Endothelial cell of umbilical vein (primary cell): ENCODE results near the gene PPME1. TPM values are rescaled to one million over a fixed set of nuclear protein-coding genes. Genes with fewer than 3 reads are reported as not detected.

Experiments
- BruUV-seq: library from RNA; stranded (reverse); fragments of 400-500 nt; replicated peaks from 2 replicates; lab custom pipeline; 2021; lab: Mats Ljungman, UMichigan
- CTCF ChIA-PET: fragments of 300-600, 350-600 bp; sonication (Branson Sonifier 250); formaldehyde crosslinking; loops from one replicate; lab custom pipeline; 2021; ENCODE audit warnings: antibody characterized with exemption, inconsistent platforms; lab: Charles Lee
- POLR2A ChIA-PET: fragments of 300-600, 350-600 bp; sonication (Branson Sonifier 250); formaldehyde crosslinking; loops from one replicate; lab custom pipeline; 2021; ENCODE audit warnings: antibody characterized with exemption, inconsistent platforms; lab: Charles Lee
- DNase-seq: peaks from one replicate; pipeline ENCODE4 v3.0.0-alpha.2; 2011; ENCODE audit warnings: low read depth, low spot score
- FAIRE-seq: peaks from 2 replicates; lab custom pipeline; 2011; peaks lifted over from hg19 to GRCh38; lab: Jason Lieb, UNC
- H2AFZ ChIP-seq: 2 replicates; pipeline ENCODE4 v1.6.0; 2012; ENCODE audit warnings: low read depth, low read length, control low read depth, inconsistent platforms
- H3K27ac ChIP-seq: 2 replicates; pipeline ENCODE4 v1.5.1; 2011; ENCODE audit warnings: low read depth, mild to moderate bottlenecking, control low read depth, low read length, moderate library complexity; ENCODE audit not compliant: insufficient read depth
- H3K27me3 ChIP-seq, 2 experiments: 2 replicates each; pipeline versions ENCODE4 v1.6.0 to v1.6.1; 2011; ENCODE audit warnings: low read length in 2 of 2, mixed read lengths in 1 of 2; ENCODE audit not compliant: control insufficient read depth in 2 of 2, insufficient read depth in 2 of 2
- H3K36me3 ChIP-seq, 2 experiments: 2 replicates in 1 of 2; 3 replicates in 1 of 2; pipeline ENCODE4 v1.5.1; 2011; ENCODE audit warnings: low read length in 2 of 2, mild to moderate bottlenecking in 1 of 2, moderate library complexity in 1 of 2; ENCODE audit not compliant: control insufficient read depth in 2 of 2, insufficient read depth in 2 of 2; ENCODE audit errors: extremely low read depth in 1 of 2
- H3K4me1 ChIP-seq: 3 replicates; pipeline ENCODE4 v1.5.1; 2011; ENCODE audit warnings: mild to moderate bottlenecking, low read length; ENCODE audit not compliant: control insufficient read depth, insufficient read depth; ENCODE audit errors: extremely low read depth
- H3K4me2 ChIP-seq: 2 replicates; pipeline ENCODE4 v1.6.1; 2011; ENCODE audit warnings: low read length, control low read depth, mixed read lengths; ENCODE audit not compliant: insufficient read depth
- H3K4me3 ChIP-seq, 3 experiments: fragments of 200-600 bp in 1 of 3; sonication (generic), shearing (Covaris generic) in 1 of 3; replicated peaks in 1 of 3; 2 replicates each; pipeline ENCODE4 v1.5.1; 2011 to 2016; ENCODE audit warnings: control low read depth in 3 of 3, low read length in 3 of 3, mild to moderate bottlenecking in 2 of 3, inconsistent platforms in 1 of 3, low read depth in 1 of 3, moderate library complexity in 1 of 3; ENCODE audit not compliant: insufficient read depth in 1 of 3
- H3K79me2 ChIP-seq: 2 replicates; pipeline ENCODE4 v1.6.0; 2012; ENCODE audit warnings: low read length, inconsistent platforms; ENCODE audit not compliant: control insufficient read depth, insufficient read depth
- H3K9ac ChIP-seq: replicated peaks from 2 replicates; pipeline ENCODE3; 2011; ENCODE audit warnings: low read length, control low read depth; ENCODE audit not compliant: insufficient read depth; ENCODE audit errors: extremely low read depth
- H3K9me1 ChIP-seq: replicated peaks from 3 replicates; pipeline ENCODE4 v1.6.0; 2011; ENCODE audit warnings: mild to moderate bottlenecking, low read length; ENCODE audit not compliant: control insufficient read depth, insufficient read depth; ENCODE audit errors: extremely low read depth
- H3K9me3 ChIP-seq: replicated peaks from 2 replicates; pipeline ENCODE4 v1.5.1; 2012; ENCODE audit warnings: low read length, inconsistent platforms; ENCODE audit not compliant: control insufficient read depth, insufficient read depth
- H4K20me1 ChIP-seq: replicated peaks from 2 replicates; pipeline ENCODE3; 2011; ENCODE audit warnings: mild to moderate bottlenecking, low read length; ENCODE audit not compliant: control insufficient read depth, insufficient read depth; ENCODE audit errors: extremely low read depth
- EZH2 ChIP-seq: IDR thresholded peaks from 2 replicates; pipeline ENCODE4 v1.6.1; 2012; ENCODE audit warnings: borderline replicate concordance, low read depth, mild to moderate bottlenecking, moderate library complexity, low read length, inconsistent platforms; ENCODE audit not compliant: severe bottlenecking
- FOS ChIP-seq: IDR thresholded peaks from 2 replicates; pipeline ENCODE4 v1.6.1; 2011; ENCODE audit warnings: mild to moderate bottlenecking, low read length, moderate library complexity, borderline replicate concordance; ENCODE audit not compliant: insufficient read depth
- GATA2 ChIP-seq: IDR thresholded peaks from 2 replicates; pipeline ENCODE4 v1.7.0; 2011; ENCODE audit warnings: low read depth, mild to moderate bottlenecking, moderate library complexity, mixed read lengths, low read length; ENCODE audit not compliant: insufficient read length, insufficient read depth
- JUN ChIP-seq: IDR thresholded peaks from 2 replicates; pipeline ENCODE4 v1.6.1; 2011; ENCODE audit warnings: borderline replicate concordance, low read depth; ENCODE audit not compliant: insufficient read length, insufficient read depth
- MAX ChIP-seq: IDR thresholded peaks from 2 replicates; pipeline ENCODE4 v1.6.1; 2011; ENCODE audit not compliant: insufficient read depth, insufficient read length
- MYC ChIP-seq: IDR thresholded peaks from one replicate; pipeline ENCODE4 v1.6.1; 2011; ENCODE audit warnings: mild to moderate bottlenecking, low read depth, low read length
- POLR2A ChIP-seq: IDR thresholded peaks from 2 replicates; pipeline ENCODE4 v1.6.1; 2012; ENCODE audit warnings: low read depth, mild to moderate bottlenecking, control low read depth, low read length
- POLR2AphosphoS5 ChIP-seq: IDR thresholded peaks from 2 replicates; pipeline ENCODE4 v1.6.1; 2012; ENCODE audit warnings: low read depth, mild to moderate bottlenecking, control low read depth, low read length, moderate library complexity; ENCODE audit not compliant: insufficient read depth
- dilution Hi-C: fragments of 300-500 bp; cut with MboI; formaldehyde crosslinking; loops from one replicate; pipeline ENCODE4 v1.15.0; 2019; ENCODE audit warnings: low sequenced_read_pairs; ENCODE audit not compliant: extremely low pct_ligation_motif_present
- intact Hi-C: fragments of 100-400 bp; cut with micrococcal nuclease; formaldehyde crosslinking; loops from one replicate; pipeline ENCODE4 v1.10.0; 2022
- polyA plus RNA-seq, 4 experiments: library from polyadenylated mRNA; depleted of rRNA in 3 of 4; stranded (reverse) in 3 of 4; unstranded in 1 of 4; fragments of >200 nt; gene quantifications; 2 replicates each; pipeline versions ENCODE4 v1.2.1 to v1.2.3, GENCODE V29; 2011 to 2012; ENCODE audit warnings: missing spikeins in 1 of 4
- total RNA-seq: library from RNA; stranded (reverse); gene quantifications from 2 replicates; pipeline ENCODE4 v1.2.3, GENCODE V29; 2021
- TF ChIP-seq, protein P1 (sequence below), 2 donors: IDR thresholded peaks; 1 replicate in 1 of 2; 2 replicates in 1 of 2; pipeline ENCODE4 v1.5.1; 2011; ENCODE audit warnings: low read length in 2 of 2, mild to moderate bottlenecking in 2 of 2, moderate library complexity in 2 of 2, control low read depth in 1 of 2, inconsistent platforms in 1 of 2, low read depth in 1 of 2; ENCODE audit not compliant: insufficient read depth in 1 of 2; ENCODE audit errors: extremely low read depth in 1 of 2

PPME1 gene
- total and polyA plus RNA-seq, 2 donors (not counting 3 experiments of a cell fraction or from before 2014, with no cell fraction given) = 37.2 to 49.9 TPM

- no peaks in the 10 kb centered on the region for H4K20me1 ChIP-seq
- DNase-seq (no peak), FAIRE-seq (no peak)
- POLR2A ChIA-PET = no interaction called here
- H3K27ac ChIP-seq = no peak overlapping the region
- no peaks in the 10 kb centered on the region for H3K79me2 ChIP-seq
- CTCF ChIA-PET = interaction anchor here (0.6 kb wide), 1 partner anchor 10 kb away, joined by 3 read pairs; no protein-coding TSS in a partner anchor
- H3K9me1 ChIP-seq = no peaks in the 10 kb centered on the region
- TF ChIP-seq MAX = no peak
- TF ChIP-seq EZH2 = no peak
- TF ChIP-seq POLR2A = no peak
- TF ChIP-seq JUN = no peak
- TF ChIP-seq GATA2 = no peak
- no peak for TF ChIP-seq FOS
- TF ChIP-seq POLR2AphosphoS5 = no peak
- TF ChIP-seq, protein P1, sequence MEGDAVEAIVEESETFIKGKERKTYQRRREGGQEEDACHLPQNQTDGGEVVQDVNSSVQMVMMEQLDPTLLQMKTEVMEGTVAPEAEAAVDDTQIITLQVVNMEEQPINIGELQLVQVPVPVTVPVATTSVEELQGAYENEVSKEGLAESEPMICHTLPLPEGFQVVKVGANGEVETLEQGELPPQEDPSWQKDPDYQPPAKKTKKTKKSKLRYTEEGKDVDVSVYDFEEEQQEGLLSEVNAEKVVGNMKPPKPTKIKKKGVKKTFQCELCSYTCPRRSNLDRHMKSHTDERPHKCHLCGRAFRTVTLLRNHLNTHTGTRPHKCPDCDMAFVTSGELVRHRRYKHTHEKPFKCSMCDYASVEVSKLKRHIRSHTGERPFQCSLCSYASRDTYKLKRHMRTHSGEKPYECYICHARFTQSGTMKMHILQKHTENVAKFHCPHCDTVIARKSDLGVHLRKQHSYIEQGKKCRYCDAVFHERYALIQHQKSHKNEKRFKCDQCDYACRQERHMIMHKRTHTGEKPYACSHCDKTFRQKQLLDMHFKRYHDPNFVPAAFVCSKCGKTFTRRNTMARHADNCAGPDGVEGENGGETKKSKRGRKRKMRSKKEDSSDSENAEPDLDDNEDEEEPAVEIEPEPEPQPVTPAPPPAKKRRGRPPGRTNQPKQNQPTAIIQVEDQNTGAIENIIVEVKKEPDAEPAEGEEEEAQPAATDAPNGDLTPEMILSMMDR (IDR thresholded peaks at IDR 0.05; ENCODE audit: extremely low read depth in 1 of 2, insufficient read depth in 1 of 2, low read depth in 1 of 2, low read length in 2 of 2) = no peak
- TF ChIP-seq MYC = no peak
- no peak overlapping the region for H3K4me2 ChIP-seq
- no peak overlapping the region for H2AFZ ChIP-seq
- H3K36me3 ChIP-seq = peaks cover 0 to 2% of the 10 kb centered on the region in 2 experiments
- BruUV-seq = no TSS peak
- H3K9me3 ChIP-seq = no peaks in the 10 kb centered on the region
- H3K4me1 ChIP-seq = no peaks in the 10 kb centered on the region
- dilution Hi-C loops = no loop called here
- H3K4me3 ChIP-seq = no peak overlapping the region
- no peak overlapping the region for H3K9ac ChIP-seq
- H3K27me3 ChIP-seq = no peaks in the 10 kb centered on the region
- intact Hi-C loops = no loop called here
Measured at GRCh38 chr11:74232311-74232950, 61.3 kb downstream of the PPME1 start.
